ENCODE measurements around the gene HCN3.

The HCN3 gene

GRCh38 chr1:155273343-155274245 lies 3.7 kb upstream of the HCN3 start, which contains the start of gene CLK2:
Gene CLK2, minus strand, starts transcription at chr1:155273504. Its CDS starts 2,527 bp downstream, at chr1:155270977.
- H2AFZ ChIP-seq: peak within 1 kb of the TSS; percentile 78
- H3K36me3 ChIP-seq (ENCODE audit: control insufficient read depth, insufficient read depth, low read length): no peaks in the 10 kb centered on the region
- H3K27me3 ChIP-seq (ENCODE audit: control insufficient read depth, insufficient read depth, low read length): no peaks in the 10 kb centered on the region
- peak within 1 kb of the TSS; percentile 66 for H3K4me3 ChIP-seq (ENCODE audit: low read depth, low read length)
- TF ChIP-seq CTCF (IDR thresholded peaks at IDR 0.05): no peak
- H3K4me1 ChIP-seq: peaks cover 5% of the 10 kb centered on the region
- peak within 1 kb of the TSS; percentile 83 for H3K4me2 ChIP-seq (ENCODE audit: low read length)
- H3K9me3 ChIP-seq (ENCODE audit: control insufficient read depth, low read length): no peaks in the 10 kb centered on the region
- peaks cover 5% of the 10 kb centered on the region for H3K79me2 ChIP-seq
- peak within 1 kb of the TSS; percentile 76 for H3K27ac ChIP-seq
- peak within 1 kb of the TSS; percentile 28 for H3K9ac ChIP-seq

GRCh38 chr1:155277902-155278688 lies 832 bp downstream of the HCN3 start:
- H3K4me2 ChIP-seq (ENCODE audit: low read length): peak overlapping the region; percentile 95
- peak overlapping the region; percentile 74 for H2AFZ ChIP-seq
- H3K79me2 ChIP-seq: no peaks in the 10 kb centered on the region
- no peaks in the 10 kb centered on the region for H3K27me3 ChIP-seq (ENCODE audit: control insufficient read depth, insufficient read depth, low read length)
- H3K4me1 ChIP-seq: peaks cover 3% of the 10 kb centered on the region
- H3K4me3 ChIP-seq (ENCODE audit: low read depth, low read length): peak overlapping the region; percentile 67
- no peak overlapping the region for H3K9ac ChIP-seq
- H3K36me3 ChIP-seq (ENCODE audit: control insufficient read depth, insufficient read depth, low read length): no peaks in the 10 kb centered on the region
- no peaks in the 10 kb centered on the region for H3K9me3 ChIP-seq (ENCODE audit: control insufficient read depth, low read length)
- peak; percentile 35 for TF ChIP-seq CTCF (IDR thresholded peaks at IDR 0.05)
- peak overlapping the region; percentile 69 for H3K27ac ChIP-seq

GRCh38 chr1:155278689-155279160 lies 1.5 kb downstream of the HCN3 start:
- H3K79me2 ChIP-seq: no peaks in the 10 kb centered on the region
- H2AFZ ChIP-seq: peak overlapping the region; percentile 11
- TF ChIP-seq CTCF (IDR thresholded peaks at IDR 0.05): no peak
- H3K4me1 ChIP-seq: peaks cover 3% of the 10 kb centered on the region
- no peak overlapping the region for H3K27ac ChIP-seq
- H3K4me3 ChIP-seq (ENCODE audit: low read depth, low read length): peak overlapping the region; percentile 67
- peak overlapping the region; percentile 95 for H3K4me2 ChIP-seq (ENCODE audit: low read length)
- no peak overlapping the region for H3K9ac ChIP-seq
- H3K27me3 ChIP-seq (ENCODE audit: control insufficient read depth, insufficient read depth, low read length): no peaks in the 10 kb centered on the region
- H3K36me3 ChIP-seq (ENCODE audit: control insufficient read depth, insufficient read depth, low read length): no peaks in the 10 kb centered on the region
- H3K9me3 ChIP-seq (ENCODE audit: control insufficient read depth, low read length): no peaks in the 10 kb centered on the region

- H3K9ac ChIP-seq: no peak overlapping the region
- no peak overlapping the region for H3K4me3 ChIP-seq (ENCODE audit: low read depth, low read length)
- H3K9me3 ChIP-seq (ENCODE audit: control insufficient read depth, low read length): no peaks in the 10 kb centered on the region
- H3K27me3 ChIP-seq (ENCODE audit: control insufficient read depth, insufficient read depth, low read length): no peaks in the 10 kb centered on the region
- H3K4me1 ChIP-seq: peaks cover 3% of the 10 kb centered on the region
- H3K79me2 ChIP-seq: no peaks in the 10 kb centered on the region
- no peak overlapping the region for H3K4me2 ChIP-seq (ENCODE audit: low read length)
- H3K36me3 ChIP-seq (ENCODE audit: control insufficient read depth, insufficient read depth, low read length): no peaks in the 10 kb centered on the region
- no peak overlapping the region for H2AFZ ChIP-seq
- no peak for TF ChIP-seq CTCF (IDR thresholded peaks at IDR 0.05)
- H3K27ac ChIP-seq: no peak overlapping the region
Measured at GRCh38 chr1:155279268-155279667, 2.0 kb downstream of the HCN3 start.
